ENCODE data around the gene RPH3AL. TPM values are rescaled to one million over a fixed set of nuclear protein-coding genes. Genes with fewer than 3 reads are reported as not detected.

The RPH3AL gene
- total RNA-seq, 6 experiments from 2014 or later: 17.6 to 74.0 (median 25.7) TPM

DNA sequence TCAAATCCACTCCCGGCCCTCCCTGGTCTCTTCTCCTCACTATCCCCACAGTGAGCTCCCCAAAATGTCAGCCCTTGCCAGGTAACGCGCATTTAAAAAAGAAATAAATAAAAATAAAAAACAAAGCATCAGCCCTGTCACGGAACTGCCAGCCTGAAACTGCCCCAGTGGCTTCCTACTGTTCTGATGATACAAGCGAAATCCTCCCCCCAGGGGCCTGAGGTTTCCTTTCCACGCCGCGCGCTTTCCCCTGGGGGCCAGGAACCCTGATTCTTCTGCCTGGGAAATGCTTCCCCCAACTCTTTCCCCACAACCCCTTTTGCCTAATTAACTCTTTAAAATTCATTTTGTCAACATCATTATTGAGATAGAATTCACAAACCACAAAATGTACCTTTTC, 12.2 kb upstream of the RPH3AL start:
- Histone ChIP-seq H3K36me3 (no peaks in the 10 kb centered on the region), H3K4me1 (no peaks in the 10 kb centered on the region), H3K27me3 (no peaks in the 10 kb centered on the region), H3K27ac (no peak overlapping the region), H3K4me3 (no peak overlapping the region), H3K9me3 (no peaks in the 10 kb centered on the region)
- ATAC-seq (peak in 3 of 4 donors; percentile 18 to 31 (median 22)), DNase-seq (peak in 2 of 3 donors; percentile 15 to 23)
- intact Hi-C loops (cut with DNase I): no loop called here
- no peak for TF ChIP-seq POLR2A (IDR thresholded peaks at IDR 0.05)
- TF ChIP-seq, protein P1, sequence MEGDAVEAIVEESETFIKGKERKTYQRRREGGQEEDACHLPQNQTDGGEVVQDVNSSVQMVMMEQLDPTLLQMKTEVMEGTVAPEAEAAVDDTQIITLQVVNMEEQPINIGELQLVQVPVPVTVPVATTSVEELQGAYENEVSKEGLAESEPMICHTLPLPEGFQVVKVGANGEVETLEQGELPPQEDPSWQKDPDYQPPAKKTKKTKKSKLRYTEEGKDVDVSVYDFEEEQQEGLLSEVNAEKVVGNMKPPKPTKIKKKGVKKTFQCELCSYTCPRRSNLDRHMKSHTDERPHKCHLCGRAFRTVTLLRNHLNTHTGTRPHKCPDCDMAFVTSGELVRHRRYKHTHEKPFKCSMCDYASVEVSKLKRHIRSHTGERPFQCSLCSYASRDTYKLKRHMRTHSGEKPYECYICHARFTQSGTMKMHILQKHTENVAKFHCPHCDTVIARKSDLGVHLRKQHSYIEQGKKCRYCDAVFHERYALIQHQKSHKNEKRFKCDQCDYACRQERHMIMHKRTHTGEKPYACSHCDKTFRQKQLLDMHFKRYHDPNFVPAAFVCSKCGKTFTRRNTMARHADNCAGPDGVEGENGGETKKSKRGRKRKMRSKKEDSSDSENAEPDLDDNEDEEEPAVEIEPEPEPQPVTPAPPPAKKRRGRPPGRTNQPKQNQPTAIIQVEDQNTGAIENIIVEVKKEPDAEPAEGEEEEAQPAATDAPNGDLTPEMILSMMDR (IDR thresholded peaks at IDR 0.05): no peak
- 40% methylated on average over 8 of the region's 9 CpGs for WGBS (ENCODE audit: insufficient coverage, low coverage, low lambda C conversion rate, missing lambda C conversion rate)

DNA sequence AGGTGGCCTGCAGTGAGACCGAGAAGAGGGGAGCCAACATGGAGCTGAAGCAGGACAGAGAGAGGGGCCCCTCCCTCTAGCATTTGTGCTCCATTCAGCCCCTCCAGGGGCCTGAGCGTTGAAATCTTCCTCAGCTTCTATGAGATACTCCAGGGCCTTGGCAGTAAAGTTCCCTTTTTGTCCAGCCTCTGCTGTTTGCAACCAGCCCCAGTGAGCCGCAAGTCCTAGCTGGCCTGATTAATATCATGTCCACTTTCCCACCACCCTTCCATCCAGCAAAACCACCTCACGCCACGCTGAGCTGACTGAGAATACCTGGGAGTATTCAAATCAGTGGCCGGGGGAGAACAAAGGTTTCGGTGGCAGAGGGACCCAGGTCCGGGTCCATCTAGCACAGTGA, 11.7 kb upstream of the RPH3AL start:
- H3K27me3 ChIP-seq: no peaks in the 10 kb centered on the region
- ATAC-seq (peak in 3 of 4 donors; percentile 25 to 38 (median 29)), DNase-seq (peak in 2 of 3 donors; percentile 21 to 33)
- no peak overlapping the region for H3K27ac ChIP-seq
- 81% methylated on average over 5 of the region's 8 CpGs for WGBS (ENCODE audit: insufficient coverage, low coverage, low lambda C conversion rate, missing lambda C conversion rate)
- no peak overlapping the region for H3K4me3 ChIP-seq
- TF ChIP-seq POLR2A (IDR thresholded peaks at IDR 0.05): no peak
- TF ChIP-seq, protein P1 (IDR thresholded peaks at IDR 0.05): no peak
- no peaks in the 10 kb centered on the region for H3K36me3 ChIP-seq
- intact Hi-C loops (cut with DNase I): no loop called here
- no peaks in the 10 kb centered on the region for H3K9me3 ChIP-seq
- H3K4me1 ChIP-seq: no peaks in the 10 kb centered on the region

DNA sequence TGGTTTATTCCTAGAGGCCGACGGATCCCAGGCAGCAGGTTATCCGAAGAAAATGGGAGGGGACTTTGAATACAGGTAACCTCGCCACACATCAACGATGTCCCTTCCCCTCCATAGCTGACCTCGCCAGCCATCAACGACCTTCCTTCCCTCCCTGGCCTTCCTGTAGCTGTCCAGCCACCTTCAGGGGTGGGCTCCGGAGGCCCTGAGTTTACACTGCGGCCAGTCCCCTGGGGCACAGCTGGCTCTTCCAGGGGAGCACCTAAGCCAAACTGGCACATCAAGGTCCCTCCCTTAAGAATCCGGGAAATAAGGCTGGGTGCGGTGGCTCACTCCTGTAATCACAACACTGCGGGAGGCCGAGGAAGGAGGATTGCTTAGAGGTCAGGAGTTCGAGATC, 10.1 kb upstream of the RPH3AL start:
- TF ChIP-seq, protein P1 (IDR thresholded peaks at IDR 0.05): no peak
- TF ChIP-seq POLR2A (IDR thresholded peaks at IDR 0.05): no peak
- Histone ChIP-seq H3K9me3 (no peaks in the 10 kb centered on the region), H3K27me3 (no peaks in the 10 kb centered on the region), H3K4me3 (no peak overlapping the region), H3K36me3 (no peaks in the 10 kb centered on the region), H3K4me1 (no peaks in the 10 kb centered on the region), H3K27ac (no peak overlapping the region)
- WGBS (ENCODE audit: insufficient coverage, low coverage, low lambda C conversion rate, missing lambda C conversion rate): 90% methylated on average over 14 of the region's 14 CpGs
- intact Hi-C loops (cut with DNase I): no loop called here
- ATAC-seq (no peak), DNase-seq (peak in 2 of 3 donors; percentile 33 to 39)

DNA sequence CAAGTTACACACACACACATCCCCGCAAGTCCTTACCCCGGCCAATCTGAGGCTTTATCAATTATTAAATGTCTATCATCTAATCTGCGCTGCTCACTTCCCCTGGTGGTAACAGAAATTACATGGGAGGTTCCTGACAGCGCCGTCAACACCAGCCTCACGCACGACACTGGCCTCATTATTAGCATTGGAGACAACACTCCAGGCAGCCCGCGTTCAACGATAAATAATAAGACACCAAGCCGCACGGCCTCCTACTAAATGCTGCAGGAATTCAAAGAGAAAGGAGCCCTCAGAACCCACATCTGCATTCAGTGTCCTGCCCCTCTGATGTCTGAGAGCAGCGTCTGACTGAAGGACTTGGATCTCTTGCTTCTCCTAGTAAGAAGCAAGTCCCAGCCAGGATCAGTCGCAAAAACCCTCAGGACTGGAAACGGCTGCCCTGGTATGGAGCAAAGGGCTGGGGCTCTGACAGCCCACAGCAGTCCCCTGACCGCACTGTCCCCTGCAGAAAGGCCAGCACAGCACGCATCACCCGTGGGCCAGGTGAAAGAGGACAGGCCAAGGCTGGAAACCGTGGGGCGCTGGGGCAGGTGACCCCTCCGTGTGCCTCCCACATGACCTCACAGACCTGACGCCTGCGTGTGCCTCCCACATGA, 7.6 kb upstream of the RPH3AL start:
- DNase-seq (peak in 2 of 3 donors; percentile 41 to 46), ATAC-seq (peak in 3 of 4 donors; percentile 24 to 45 (median 27))
- Histone ChIP-seq H3K36me3 (no peaks in the 10 kb centered on the region), H3K27ac (no peak overlapping the region), H3K4me3 (no peak overlapping the region), H3K4me1 (no peaks in the 10 kb centered on the region), H3K9me3 (no peaks in the 10 kb centered on the region), H3K27me3 (no peaks in the 10 kb centered on the region)
- WGBS (ENCODE audit: insufficient coverage, low coverage, low lambda C conversion rate, missing lambda C conversion rate): 52% methylated on average over 4 of the region's 23 CpGs
- intact Hi-C loops (cut with DNase I): no loop called here
- no peak for TF ChIP-seq POLR2A (IDR thresholded peaks at IDR 0.05)
- TF ChIP-seq, protein P1 (IDR thresholded peaks at IDR 0.05): no peak

Measured in right lobe of liver (tissue), 6 donors.